ENCODE results near the gene DEPDC4. TPM values are rescaled to one million over a fixed set of nuclear protein-coding genes. Genes with fewer than 3 reads are reported as not detected.
"Not testable (repeated sequence)": the region's sequence is repeated elsewhere in the genome, so short reads cannot be mapped to it uniquely, and the experiment has no call there.

Gene DEPDC4
- total RNA-seq, 3 donors from 2014 or later (not counting 1 experiment from before 2014, with no cell fraction given): 0.16 TPM; not detected in 2

DNA sequence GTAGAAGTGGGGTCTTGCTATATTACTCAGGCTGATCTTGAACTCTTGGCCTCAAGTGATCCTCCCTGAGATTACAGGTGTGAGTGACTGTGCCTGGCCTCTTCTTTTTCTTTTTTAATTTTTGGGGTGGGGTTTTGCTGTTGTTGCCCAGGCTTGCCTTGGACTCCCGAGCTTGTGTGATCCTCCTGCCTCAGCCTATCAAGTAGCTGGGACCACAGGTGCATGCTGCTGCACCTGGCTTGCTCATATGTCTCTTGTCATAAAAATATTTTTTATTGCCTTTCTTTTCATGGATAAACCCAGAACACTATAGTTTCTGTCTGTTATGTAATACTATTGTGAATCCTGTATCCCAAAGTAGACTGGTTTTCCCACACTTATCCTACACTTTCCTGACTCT, 26.1 kb upstream of the DEPDC4 start:
- 100% methylated on average over 1 of the region's 1 CpG for WGBS (ENCODE audit: insufficient coverage)

DNA sequence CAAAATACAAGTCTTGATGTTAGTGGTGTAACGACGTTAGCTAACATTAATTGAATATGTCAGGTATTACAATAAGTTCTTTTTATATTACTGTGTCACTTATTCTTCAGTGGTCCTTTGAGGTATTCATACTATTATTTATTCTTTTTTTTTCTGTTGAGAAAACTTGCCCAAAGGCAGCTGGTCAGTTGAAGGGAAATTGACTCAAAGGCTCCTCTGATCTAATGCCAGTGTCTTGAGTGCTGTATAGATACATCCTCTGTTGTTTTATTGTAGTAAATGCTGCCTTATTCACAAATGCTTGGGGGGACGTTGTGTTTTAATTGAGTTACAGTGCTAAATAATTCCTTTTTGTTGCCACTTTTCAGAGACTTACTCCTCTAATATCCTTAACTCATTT, 23.1 kb upstream of the DEPDC4 start:
- peaks cover 8% of the 10 kb centered on the region for H3K36me3 Mint-ChIP-seq
- H3K27me3 Mint-ChIP-seq (ENCODE audit: low read depth in 2 of 2): no peaks in the 10 kb centered on the region
- no peak overlapping the region for H3K27ac ChIP-seq (ENCODE audit: low read length)
- TF ChIP-seq, protein P1, sequence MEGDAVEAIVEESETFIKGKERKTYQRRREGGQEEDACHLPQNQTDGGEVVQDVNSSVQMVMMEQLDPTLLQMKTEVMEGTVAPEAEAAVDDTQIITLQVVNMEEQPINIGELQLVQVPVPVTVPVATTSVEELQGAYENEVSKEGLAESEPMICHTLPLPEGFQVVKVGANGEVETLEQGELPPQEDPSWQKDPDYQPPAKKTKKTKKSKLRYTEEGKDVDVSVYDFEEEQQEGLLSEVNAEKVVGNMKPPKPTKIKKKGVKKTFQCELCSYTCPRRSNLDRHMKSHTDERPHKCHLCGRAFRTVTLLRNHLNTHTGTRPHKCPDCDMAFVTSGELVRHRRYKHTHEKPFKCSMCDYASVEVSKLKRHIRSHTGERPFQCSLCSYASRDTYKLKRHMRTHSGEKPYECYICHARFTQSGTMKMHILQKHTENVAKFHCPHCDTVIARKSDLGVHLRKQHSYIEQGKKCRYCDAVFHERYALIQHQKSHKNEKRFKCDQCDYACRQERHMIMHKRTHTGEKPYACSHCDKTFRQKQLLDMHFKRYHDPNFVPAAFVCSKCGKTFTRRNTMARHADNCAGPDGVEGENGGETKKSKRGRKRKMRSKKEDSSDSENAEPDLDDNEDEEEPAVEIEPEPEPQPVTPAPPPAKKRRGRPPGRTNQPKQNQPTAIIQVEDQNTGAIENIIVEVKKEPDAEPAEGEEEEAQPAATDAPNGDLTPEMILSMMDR (IDR thresholded peaks at IDR 0.05): no peak
- peaks cover 12% of the 10 kb centered on the region for H3K36me3 ChIP-seq (ENCODE audit: control insufficient read depth, insufficient read depth, low read length)
- 100% methylated on average over 1 of the region's 3 CpGs for WGBS (ENCODE audit: insufficient coverage)
- H3K9me3 ChIP-seq (ENCODE audit: control insufficient read depth, insufficient read depth, low read length): no peaks in the 10 kb centered on the region
- intact Hi-C loops (cut with micrococcal nuclease): no loop called here
- H3K27ac Mint-ChIP-seq: no peak overlapping the region
- H3K4me1 ChIP-seq (ENCODE audit: control insufficient read depth, insufficient read depth, low read length): no peaks in the 10 kb centered on the region
- H3K27me3 ChIP-seq (ENCODE audit: control insufficient read depth, insufficient read depth, low read length): no peaks in the 10 kb centered on the region
- no peak overlapping the region for H3K4me3 ChIP-seq (ENCODE audit: low read length)
- no peak overlapping the region for H3K4me3 Mint-ChIP-seq
- ATAC-seq: no peak
- no peaks in the 10 kb centered on the region for H3K9me3 Mint-ChIP-seq
- no peak for DNase-seq
- H3K4me1 Mint-ChIP-seq: peaks cover 0 to 9% of the 10 kb centered on the region in 2 donors

More for the DNA sequence above, 26.1 kb upstream of the DEPDC4 start:
- no peak for ATAC-seq
- H3K27ac Mint-ChIP-seq: no peak overlapping the region
- peaks cover 0 to 5% of the 10 kb centered on the region in 2 donors for H3K4me1 Mint-ChIP-seq
- no peaks in the 10 kb centered on the region for H3K9me3 Mint-ChIP-seq
- Histone ChIP-seq H3K27ac (ENCODE audit: low read length) (no peak overlapping the region), H3K36me3 (ENCODE audit: control insufficient read depth, insufficient read depth, low read length) (peaks cover 11% of the 10 kb centered on the region), H3K4me3 (ENCODE audit: low read length) (no peak overlapping the region), H3K27me3 (ENCODE audit: control insufficient read depth, insufficient read depth, low read length) (no peaks in the 10 kb centered on the region), H3K4me1 (ENCODE audit: control insufficient read depth, insufficient read depth, low read length) (no peaks in the 10 kb centered on the region), H3K9me3 (ENCODE audit: control insufficient read depth, insufficient read depth, low read length) (no peaks in the 10 kb centered on the region)
- intact Hi-C loops (cut with micrococcal nuclease): no loop called here
- no peak for DNase-seq
- TF ChIP-seq, protein P1 (IDR thresholded peaks at IDR 0.05): no peak
- H3K4me3 Mint-ChIP-seq: no peak overlapping the region
- H3K27me3 Mint-ChIP-seq (ENCODE audit: low read depth in 2 of 2): no peaks in the 10 kb centered on the region
- H3K36me3 Mint-ChIP-seq: peaks cover 8% of the 10 kb centered on the region

DNA sequence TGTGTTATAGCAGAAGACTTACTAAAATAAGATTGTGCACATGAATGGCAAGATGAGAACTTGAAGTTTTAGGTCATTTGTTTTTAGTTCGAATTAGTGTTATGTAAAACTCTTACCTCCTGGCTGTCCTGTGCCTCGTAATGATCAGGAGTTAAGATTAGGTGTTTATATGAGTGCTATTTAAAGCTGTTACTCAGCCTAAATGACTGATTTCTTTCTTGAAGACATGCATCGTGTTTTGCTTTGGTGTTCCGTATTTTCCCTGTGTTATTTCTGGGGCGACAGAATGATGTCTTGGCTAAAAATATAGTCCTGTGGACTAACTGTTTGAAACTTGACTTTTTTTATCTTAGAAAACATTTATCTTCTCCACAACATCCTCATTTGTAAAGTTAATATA, 22.2 kb upstream of the DEPDC4 start:
- intact Hi-C loops (cut with micrococcal nuclease): no loop called here
- TF ChIP-seq, protein P1 (IDR thresholded peaks at IDR 0.05): no peak
- no peaks in the 10 kb centered on the region for H3K27me3 Mint-ChIP-seq (ENCODE audit: low read depth in 2 of 2)
- no peaks in the 10 kb centered on the region for H3K27me3 ChIP-seq (ENCODE audit: control insufficient read depth, insufficient read depth, low read length)
- no peak for DNase-seq
- H3K4me3 Mint-ChIP-seq: no peak overlapping the region
- peaks cover 18% of the 10 kb centered on the region for H3K36me3 ChIP-seq (ENCODE audit: control insufficient read depth, insufficient read depth, low read length)
- H3K27ac Mint-ChIP-seq: no peak overlapping the region
- no peak for ATAC-seq
- peaks cover 8% of the 10 kb centered on the region for H3K36me3 Mint-ChIP-seq
- no peak overlapping the region for H3K27ac ChIP-seq (ENCODE audit: low read length)
- H3K4me3 ChIP-seq (ENCODE audit: low read length): no peak overlapping the region
- WGBS (ENCODE audit: insufficient coverage): 99% methylated on average over 5 of the region's 5 CpGs
- H3K4me1 ChIP-seq (ENCODE audit: control insufficient read depth, insufficient read depth, low read length): no peaks in the 10 kb centered on the region
- no peaks in the 10 kb centered on the region for H3K9me3 Mint-ChIP-seq
- peaks cover 0 to 10% of the 10 kb centered on the region in 2 donors for H3K4me1 Mint-ChIP-seq
- no peaks in the 10 kb centered on the region for H3K9me3 ChIP-seq (ENCODE audit: control insufficient read depth, insufficient read depth, low read length)

DNA sequence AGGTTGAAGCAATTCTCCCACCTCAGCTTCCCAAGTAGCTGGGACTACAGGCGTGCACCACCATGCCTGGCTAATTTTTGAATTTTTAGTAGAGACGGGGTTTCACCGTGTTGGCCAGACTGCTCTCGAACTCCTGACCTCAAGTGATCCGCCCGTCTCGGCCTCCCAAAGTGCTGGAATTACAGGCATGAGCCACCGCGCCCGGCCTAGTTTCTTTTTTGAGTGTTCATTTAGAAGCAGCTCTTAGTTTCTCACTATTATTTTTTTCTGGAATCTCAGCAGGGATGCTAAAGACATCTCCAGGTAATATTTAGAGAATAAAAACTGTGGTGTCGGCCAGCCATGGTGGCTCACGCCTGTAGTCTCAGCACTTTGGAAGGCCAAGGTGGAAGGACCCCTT, 17.7 kb upstream of the DEPDC4 start:
- DNase-seq; H3K4me3 ChIP-seq (ENCODE audit: low read length); H3K27me3 ChIP-seq (ENCODE audit: control insufficient read depth, insufficient read depth, low read length); H3K27me3 Mint-ChIP-seq (ENCODE audit: low read depth in 2 of 2); H3K27ac ChIP-seq (ENCODE audit: low read length); H3K9me3 Mint-ChIP-seq; H3K4me1 ChIP-seq (ENCODE audit: control insufficient read depth, insufficient read depth, low read length); ATAC-seq; H3K27ac Mint-ChIP-seq; H3K36me3 Mint-ChIP-seq; H3K9me3 ChIP-seq (ENCODE audit: control insufficient read depth, insufficient read depth, low read length); intact Hi-C loops (cut with micrococcal nuclease); H3K4me3 Mint-ChIP-seq: not testable (repeated sequence)
- H3K36me3 ChIP-seq (ENCODE audit: control insufficient read depth, insufficient read depth, low read length): peaks cover 12% of the 10 kb centered on the region
- 98% methylated on average over 12 of the region's 12 CpGs for WGBS (ENCODE audit: insufficient coverage)
- peaks cover 10 to 14% of the 10 kb centered on the region in 2 donors for H3K4me1 Mint-ChIP-seq

Data from natural killer cell (primary cell).